Activated CD4-positive, alpha-beta T cell treated with anti-CD3 and anti-CD28 coated beads, Interleukin-2, amount 50 U/mL, for 4 hours (primary cell): ENCODE measurements around the gene PABPC3.

Source experiments
- DNase-seq, 2 experiments: peaks; one replicate each; pipeline ENCODE4 v3.0.0-alpha.2; 2020

Gene PABPC3

DNA sequence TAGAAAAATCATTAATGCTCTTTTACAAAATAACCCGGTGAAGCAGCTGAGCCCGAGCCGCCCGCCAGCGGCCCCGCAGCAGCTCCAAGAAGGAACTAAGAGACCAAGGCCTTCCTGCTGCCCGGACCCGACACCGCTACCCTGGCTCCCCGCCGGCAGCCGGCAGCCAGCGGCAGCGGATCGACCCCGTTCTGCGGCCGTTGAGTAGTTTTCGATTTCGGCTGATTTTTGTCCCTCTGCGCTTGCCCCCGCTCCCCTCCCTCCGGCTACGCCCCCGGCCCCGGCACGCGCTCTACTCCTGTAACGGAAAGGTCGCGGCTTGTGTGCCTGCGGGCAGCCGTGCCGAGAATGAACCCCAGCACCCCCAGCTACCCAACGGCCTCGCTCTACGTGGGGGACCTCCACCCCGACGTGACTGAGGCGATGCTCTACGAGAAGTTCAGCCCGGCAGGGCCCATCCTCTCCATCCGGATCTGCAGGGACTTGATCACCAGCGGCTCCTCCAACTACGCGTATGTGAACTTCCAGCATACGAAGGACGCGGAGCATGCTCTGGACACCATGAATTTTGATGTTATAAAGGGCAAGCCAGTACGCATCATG is at the start of gene PABPC3:
PABPC3 (plus strand) TSS at position 286 of the 603 bp plus-strand sequence; CDS start at position 349, 63 bp downstream.
- DNase-seq = no peak

DNA sequence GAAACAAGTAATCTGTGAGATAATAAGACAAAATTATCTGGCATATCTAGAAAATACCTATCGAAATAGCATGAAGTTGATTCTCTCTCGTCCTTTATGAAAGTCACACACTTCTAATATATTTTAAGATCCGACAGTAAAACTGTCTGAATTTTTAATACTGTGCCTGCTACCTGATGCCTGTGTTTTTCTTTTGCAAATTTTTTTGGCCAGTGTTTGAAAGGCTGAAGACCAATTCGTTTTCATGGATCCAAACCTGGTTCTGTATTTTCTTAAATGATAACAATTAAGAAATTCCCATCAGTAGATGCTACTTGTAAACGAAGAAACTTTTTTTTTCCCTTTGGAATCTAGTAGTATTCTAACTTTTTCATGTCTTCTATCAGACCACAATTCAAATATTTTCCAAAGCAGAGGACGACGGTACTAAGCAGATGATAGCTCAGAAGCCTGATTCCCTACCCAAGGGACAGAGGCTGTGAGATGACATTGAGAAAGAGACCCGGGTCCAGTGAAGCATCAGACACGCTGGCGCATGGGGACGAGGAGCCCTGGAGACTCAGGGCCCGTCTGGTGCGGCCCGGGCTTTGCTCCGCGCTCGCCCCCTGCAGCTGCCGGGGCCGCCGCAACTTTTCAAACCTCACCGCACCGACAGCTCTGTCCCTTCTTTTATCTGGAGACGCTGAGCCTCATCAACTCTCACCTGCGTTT is 49.5 kb upstream of the PABPC3 start:
- DNase-seq = no peak

DNA sequence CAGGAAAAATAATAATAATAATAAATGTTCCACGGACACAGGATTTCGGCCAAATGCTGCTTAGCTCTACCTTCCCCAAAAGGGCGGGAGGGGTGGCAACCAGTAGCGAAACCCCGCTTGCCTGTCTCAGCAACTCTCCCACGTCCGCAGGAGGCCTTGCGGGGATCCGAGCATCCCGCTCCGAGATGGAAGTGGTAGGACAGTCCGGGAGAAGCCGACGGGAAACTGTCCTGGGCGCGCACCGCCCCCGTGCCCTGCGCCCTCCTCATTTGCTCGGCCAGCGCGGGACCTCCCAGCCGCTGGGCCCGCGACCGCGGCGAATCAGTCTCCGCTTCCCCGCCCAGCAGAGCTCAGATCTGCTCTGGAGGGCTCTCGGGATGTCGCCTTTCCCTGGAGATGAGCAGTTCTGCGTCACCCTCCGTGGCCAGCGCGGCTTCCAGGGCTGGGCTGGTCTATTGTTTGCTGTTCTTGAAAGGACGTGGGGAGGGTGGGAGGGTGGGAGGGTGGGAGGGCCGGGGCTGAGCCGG is 48.9 kb upstream of the PABPC3 start:
- no peak for DNase-seq

DNA sequence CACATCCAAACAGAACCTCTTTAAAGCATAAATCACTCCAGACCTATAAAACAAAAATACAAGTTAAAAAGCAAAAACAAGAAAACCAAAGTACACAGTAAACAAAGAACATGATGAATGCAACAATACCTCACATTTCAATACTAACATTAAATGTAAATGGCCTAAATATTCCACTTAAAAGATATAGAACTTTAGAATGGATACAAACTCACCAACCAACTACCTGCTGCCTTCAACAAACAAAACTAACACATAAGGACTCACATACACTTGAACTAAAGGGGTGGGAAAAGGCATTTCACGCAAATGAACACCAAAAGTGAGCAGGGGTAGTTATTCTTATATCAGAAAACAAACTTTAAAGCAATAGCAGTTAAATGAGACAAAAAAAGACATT is 44.9 kb upstream of the PABPC3 start:
- no peak for DNase-seq

DNA sequence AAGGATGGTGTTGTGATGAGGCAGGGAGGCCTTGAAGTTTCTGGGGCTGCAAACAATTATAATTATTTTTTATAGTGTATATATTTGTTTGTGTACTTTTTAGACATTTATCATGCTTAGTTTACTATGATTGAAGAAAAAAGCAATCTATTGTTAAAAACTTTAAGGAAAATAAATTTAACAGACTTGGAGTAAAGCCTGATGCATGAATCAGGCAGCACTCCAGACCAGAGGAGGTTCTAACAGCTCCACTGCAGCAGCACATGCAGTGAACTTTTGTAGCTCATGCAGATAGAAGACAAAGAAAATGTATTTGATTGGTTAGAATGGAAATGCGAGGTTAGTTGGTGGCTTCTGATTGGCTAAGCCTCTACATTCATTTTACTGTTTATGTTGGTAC is 36.8 kb upstream of the PABPC3 start:
- no peak for DNase-seq

DNA sequence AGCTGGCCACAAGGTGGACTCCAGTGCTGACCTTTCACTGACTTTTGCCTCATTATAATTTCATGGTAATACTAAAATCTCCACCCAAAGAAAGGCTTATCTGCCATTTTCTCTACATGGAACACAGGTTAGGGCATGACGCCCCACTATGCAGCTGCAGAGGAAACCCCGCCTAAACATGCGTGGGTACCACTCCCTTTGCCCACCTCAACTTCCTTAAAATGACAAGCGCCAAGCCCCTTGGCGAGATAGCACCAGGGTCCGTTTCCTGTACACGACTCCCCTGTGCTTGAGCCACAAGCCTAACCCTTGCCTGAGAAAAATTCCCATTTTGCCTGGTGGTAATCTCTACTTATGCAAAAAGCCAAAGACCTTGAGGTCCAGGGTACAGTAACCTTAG is 36.0 kb upstream of the PABPC3 start:
- DNase-seq = no peak

DNA sequence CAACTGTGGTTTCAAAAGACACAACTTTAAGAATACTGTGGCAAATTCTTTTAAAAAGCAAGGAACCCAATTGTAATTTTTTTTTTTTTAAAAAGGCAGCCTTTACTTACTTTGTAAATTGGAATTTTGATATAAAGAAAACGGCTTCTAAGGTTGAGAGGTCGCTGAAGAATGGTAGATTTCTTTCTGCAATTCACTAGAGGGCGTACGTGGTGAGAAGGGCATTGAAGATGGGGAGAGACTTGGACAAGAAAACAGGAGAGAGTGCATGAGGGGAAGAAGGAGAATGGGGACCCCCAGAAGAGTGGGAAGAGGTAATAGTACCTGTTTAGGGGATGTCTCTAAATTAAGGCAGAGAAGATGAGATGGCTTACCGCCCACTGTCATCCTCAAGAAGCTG is 33.5 kb upstream of the PABPC3 start:
- DNase-seq = no peak

DNA sequence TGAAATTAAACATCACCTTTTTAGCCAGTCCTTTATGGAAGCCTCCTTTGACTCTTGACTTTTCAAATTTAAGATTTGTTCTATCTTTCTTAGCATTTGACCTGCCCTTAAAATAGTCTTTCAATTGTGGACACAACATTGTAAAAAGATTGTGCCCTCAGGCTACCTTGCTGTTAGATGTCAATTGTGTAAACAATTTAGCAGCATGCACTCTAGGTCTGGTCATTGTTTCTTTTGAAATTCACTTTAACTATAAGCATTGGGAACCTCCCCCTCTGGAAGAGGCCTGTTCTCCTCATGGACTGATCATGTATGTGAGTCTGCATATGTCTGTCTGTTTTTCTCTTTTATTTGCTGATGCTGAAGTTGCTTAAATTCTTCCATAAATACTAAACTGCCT is 31.5 kb upstream of the PABPC3 start:
- no peak for DNase-seq

DNA sequence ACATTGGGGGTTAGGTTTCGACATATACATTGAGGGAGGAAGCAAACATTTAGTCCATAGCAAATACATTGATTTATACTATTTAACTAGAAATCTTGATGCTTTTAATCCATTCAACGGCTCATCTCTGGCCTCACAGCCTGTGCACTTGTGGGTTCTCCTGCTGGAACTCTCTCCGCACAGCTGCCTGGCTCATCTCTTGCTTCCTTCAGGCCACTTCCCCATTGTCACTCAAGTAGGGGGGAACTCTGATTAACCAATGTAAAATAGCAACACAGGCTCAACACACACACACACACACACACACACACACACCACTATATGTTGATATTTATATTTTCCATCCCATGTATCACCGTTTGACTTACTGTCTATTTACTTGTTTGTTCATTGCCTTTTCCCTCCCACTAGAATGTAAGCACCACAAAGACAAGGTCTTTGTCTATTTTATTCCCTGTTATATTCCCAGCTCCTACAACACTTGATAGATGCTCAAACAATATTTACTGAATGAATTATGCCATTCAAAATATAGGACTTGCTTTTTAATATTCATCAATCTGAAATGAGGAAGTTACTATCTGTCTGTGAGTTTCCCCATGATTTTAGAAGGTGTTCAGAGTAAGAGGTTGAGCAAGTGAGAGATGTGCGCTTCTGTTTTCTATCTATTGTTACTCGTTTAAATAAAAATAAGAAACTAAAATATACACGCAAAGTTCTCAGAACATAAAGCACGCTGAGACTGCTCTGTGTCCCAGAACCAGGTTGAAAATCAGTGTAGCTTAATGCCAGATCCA is 29.8 kb upstream of the PABPC3 start:
- DNase-seq = no peak

DNA sequence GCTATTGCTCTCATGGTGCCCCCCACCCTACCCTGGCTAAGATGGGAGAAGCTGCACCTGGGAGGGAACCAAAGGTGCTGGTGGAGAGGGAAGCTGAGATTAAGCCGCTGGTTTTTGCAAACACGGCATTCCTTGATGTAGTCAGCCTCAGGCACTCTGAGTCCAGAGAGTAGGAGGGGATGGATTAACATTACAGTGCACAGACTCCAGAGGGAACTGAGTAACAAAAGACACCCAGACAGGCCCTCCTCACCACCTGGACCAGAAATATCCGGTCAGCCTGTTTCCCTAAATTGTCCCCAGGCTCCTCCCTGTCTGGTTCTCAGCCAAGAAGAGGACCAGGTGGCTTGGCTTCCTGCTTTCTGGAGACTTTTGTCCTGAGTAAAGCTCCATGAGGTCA is 28.9 kb upstream of the PABPC3 start:
- no peak for DNase-seq

DNA sequence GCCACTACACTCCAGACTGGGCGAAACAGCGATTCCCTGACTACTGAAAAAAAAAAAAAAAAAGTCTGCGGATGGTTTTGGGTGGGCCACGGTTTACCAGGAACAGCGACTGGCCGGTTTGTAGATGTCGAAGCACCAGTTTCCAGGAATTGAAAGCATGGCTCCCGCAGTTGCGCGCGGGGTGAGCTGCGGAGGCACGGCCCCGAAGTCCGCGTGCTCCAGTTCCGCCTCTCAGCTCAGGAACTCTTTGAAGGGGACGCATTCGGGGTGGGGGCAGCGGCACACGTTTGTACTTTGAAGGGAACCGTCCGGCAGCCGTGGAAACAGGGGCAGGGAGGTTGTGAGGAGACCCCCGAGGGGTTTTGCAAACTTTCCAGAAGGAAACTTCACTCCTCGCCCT is 27.1 kb upstream of the PABPC3 start:
- no peak for DNase-seq

DNA sequence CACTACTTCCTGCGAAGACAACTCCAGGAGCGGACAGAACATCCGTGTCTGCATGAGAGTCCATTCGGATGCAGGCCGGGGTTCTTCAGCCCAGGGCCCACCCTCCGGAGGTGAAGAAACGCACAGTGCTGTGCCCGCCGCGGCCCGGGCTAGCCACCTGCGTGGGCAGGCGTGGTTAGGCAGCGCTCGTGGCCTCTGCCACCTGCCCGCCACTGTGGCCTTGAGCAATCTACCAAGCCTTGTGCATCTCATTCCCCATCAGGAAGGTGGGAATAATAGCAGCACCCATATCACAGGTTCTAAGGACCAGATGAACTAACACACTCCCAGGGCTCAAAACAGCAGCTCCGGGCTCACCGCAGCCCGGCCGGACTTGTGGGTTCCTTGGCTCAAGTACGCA is 26.7 kb upstream of the PABPC3 start:
- no peak for DNase-seq

DNA sequence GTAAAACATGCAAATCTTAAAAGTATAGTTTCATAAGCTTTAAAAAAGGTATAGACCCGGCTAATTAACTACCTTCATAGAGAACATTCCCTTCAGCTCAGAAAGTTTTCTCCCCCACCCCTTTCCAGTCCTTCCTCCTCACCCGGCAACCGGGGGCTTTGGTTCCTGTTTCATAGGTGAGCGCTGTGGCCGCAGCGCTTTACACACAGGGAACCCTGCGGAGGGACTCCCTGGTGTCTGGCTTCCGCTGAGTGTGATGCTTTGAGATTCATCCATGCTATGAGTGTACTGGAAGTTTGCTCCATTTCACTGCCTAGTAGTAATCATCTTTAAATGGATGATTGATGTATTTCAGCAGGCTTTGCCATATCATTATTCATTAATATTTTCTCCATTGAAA is 26.0 kb upstream of the PABPC3 start:
- DNase-seq = no peak

DNA sequence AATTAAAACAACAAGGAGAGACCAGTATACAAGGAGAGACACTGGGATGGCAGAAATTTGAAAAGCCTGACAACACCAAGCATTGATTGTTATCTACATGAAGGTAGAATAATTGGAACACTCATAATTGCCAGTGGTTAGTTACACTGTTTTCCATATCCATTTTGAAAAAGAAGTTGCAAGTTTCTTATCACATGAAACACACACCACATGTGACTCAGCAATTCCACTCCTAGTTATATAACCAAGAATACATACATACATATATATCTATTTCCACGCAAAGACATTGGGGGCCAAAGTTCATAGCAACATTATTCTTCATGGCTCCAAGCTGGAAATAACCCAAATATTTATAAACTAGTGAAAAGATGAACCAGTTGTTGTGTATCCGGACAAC is 15.2 kb upstream of the PABPC3 start:
- DNase-seq = no peak

DNA sequence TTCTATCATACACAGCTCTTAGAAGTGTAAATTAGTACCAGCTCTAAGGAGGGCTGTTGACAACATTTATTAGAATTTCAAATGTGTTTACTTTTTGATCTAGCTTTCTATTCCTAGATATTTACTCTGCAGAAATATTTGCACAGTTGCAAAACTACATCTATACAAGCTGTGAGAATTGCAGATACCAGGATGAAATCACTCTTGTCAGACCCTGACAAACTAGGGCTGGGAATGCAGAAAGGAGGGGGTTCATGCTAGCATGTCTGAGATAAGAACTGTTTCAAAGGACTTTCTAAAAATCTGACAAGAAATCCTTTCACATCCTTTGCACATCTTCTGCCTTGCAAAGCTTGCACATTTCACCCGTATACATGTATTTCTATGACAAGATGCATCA is 11.8 kb upstream of the PABPC3 start:
- DNase-seq = no peak

DNA sequence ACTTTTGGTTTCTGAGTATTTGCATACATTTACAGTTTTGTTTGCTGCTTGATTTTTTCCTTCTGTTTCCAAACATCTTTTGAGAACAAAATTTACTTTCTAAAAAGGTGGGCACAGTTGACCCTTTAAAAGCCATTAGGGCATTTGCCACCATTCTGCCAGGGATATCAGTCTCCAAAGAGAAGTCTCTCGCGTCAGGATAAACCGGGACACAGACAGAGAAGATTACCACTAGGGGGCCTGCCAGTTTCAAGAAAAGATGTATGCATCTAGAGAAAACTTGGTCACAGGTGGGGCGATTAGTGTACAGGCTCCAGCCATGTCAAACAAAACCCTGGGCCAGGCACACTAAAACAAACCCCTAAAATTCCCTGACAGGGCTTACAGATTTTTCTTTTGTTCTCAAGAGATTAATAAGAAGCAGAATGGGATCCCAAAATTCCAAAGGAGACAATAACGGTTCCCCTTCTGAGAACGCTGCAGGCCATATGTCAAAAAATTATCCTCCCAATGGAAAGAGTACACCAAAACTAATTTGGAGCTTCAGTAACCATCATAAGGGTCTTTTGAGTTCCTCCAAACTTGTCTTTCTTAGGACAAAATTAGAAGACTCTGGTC is 10.7 kb upstream of the PABPC3 start:
- no peak for DNase-seq

DNA sequence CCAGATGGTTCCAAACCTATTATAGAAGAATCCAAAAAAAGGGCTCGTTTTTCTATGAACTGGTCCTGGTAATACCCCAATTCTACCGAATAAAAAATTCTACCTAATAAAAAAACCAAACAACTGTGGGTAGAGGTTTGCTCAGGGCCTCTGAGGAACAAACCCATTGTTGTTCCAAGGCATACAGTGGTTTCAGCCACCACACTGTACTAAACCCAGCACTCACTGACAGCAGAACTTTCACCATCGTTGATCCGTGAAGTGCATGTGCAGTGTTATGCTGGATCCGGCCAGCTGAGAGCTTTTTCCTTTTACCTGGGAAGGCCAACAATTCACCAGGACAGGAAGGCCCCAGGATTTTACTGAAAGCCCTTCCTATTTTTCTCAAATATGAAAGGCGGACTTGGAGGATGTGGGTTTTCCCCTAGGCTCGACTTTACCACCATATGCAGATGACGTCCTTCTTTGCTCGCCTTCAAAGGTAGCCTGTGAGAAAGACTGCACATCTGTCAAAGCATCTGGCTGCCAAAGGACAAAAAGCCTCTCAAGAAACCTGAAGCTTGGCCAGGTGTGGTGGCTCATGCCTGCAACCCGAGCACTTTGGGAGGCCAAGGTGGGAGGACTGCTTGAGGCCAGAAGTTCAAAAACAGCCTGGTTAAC is 7.2 kb upstream of the PABPC3 start:
- no peak for DNase-seq

DNA sequence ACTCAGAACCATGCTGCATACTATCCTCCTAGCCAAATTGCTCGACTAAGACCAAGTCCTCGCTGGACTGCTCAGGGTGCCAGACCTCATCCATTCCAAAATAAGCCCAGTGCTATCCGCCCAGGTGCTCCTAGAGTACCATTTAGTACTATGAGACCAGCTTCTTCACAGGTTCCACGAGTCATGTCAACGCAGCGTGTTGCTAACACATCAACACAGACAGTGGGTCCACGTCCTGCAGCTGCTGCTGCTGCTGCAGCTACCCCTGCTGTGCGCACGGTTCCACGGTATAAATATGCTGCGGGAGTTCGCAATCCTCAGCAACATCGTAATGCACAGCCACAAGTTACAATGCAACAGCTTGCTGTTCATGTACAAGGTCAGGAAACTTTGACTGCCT is 1.5 kb downstream of the PABPC3 start:
- no peak for DNase-seq

DNA sequence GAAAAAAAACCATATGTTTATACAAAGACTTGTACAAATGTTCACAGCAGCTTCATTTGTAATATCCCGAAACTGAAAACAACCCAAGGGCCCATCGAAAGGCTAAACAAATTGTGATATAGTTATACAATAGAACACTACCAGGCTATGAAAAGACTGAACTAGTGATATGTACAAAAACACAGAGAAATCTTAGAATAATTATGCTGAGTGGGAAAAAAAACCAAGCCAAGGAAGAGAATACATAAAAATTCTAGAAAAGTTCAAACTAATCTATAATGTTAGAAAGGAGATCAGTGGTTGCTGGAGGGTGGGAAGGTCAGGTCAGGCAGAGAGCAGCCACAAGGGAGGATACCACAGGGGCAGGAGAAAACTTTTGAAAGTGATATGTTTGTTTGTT is 7.8 kb downstream of the PABPC3 start:
- DNase-seq = no peak

DNA sequence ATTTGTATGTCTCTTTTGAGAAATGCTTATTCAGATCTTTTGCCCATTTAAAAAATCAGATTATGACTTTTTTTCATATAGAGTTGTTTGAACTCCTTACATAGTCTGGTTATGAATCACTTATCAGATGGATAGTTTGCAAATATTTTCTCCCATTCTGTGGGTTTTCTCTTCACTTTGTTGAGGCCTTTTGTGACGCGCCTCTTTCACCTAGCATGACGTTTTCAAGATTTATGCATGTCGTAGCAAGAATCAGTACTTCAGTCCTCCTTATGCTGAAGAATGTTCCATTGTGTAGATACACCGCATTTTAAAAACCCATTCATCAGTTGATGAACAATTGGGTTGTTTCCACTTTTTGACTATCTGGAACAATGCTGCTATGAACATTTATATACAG is 13.4 kb downstream of the PABPC3 start:
- no peak for DNase-seq

DNA sequence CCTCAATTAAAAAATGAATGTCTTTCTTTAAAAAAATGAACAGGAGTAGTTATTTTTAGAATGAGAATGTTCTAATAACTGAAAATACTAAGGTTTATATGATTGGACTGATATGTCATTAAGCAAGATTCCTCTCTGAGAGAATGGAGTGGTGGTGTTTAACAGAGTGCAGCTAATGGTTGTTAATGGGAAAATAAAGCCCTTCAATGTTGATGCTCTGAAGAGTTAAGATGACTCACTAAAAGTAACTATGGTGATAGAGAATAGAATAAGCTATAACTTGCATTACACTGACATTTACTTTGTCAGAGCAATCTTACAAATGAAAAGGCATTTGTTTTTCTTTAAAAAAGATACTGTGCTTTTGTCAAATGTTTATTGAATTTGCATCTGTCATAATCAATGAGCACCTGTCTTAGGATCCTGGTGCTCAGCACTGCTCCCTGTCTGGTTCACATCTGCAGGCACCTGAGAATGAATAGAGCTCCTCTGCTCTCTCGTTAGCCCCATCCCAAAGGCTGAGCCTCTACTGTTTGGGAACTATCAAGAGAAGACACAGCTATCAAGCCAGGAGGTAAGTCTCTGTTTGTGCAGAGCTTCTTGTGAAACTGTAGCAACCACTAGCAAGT is 15.1 kb downstream of the PABPC3 start:
- DNase-seq = no peak

DNA sequence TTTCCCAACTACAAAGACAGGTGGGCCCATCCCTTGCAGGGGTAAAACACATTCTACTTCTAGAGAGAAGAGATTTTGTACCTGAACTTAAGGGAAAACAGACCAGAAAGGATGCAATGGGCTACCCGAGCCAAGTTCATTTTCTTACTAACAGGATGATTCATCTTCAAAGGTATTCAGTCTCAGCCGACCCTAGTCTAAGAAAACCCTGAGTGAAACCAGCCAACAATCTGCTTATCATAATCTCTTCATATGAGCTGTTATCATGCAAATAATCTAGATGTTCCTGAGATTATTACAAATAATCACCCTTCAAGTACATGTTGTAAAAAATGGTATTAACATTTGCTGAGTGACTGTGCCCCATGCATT is 15.6 kb downstream of the PABPC3 start:
- no peak for DNase-seq
